ENCODE measurements around the gene CD99L2. TPM values are rescaled to one million over a fixed set of nuclear protein-coding genes. Genes with fewer than 3 reads are reported as not detected.

CD99L2 gene
- total RNA-seq, 4 donors from 2014 or later, result 56.8 to 88.6 (median 77.6) TPM

DNA sequence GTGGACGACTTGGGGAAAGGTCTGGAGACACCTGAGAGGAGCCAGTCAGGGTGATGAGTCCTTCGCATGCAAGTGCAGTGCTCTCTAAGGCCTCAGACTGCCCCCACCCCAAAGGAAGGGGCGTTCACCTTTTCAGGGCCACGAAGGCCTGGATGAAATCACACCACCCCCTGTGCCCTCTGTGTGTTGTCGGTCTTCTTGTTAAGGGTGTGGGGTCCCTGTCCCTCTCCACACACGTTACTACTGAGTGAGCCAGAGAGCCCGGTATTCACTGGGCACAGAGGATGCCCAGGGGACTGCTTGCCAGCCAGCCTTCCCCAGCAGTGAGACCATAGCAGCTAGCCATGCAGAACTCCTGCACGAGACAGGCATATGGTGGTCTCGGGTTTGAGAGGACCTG lies 133.2 kb downstream of the CD99L2 start:
- H3K4me1 ChIP-seq, result peaks cover 0 to 5% (median 0%) of the 10 kb centered on the region in 3 donors
- H3K36me3 ChIP-seq, result peaks cover 0 to 29% of the 10 kb centered on the region in 2 donors
- no peaks in the 10 kb centered on the region for H3K9me3 ChIP-seq
- ATAC-seq, result no peak
- H3K27ac ChIP-seq, result no peak overlapping the region
- 33 to 50% methylated on average over 1 to 2 of the region's 9 CpGs for WGBS, 2 donors (ENCODE audit: low coverage in 1 of 2)
- TF ChIP-seq EP300 (IDR thresholded peaks at IDR 0.05), result no peak
- TF ChIP-seq POLR2A (IDR thresholded peaks at IDR 0.05), result no peak
- TF ChIP-seq, protein P1, sequence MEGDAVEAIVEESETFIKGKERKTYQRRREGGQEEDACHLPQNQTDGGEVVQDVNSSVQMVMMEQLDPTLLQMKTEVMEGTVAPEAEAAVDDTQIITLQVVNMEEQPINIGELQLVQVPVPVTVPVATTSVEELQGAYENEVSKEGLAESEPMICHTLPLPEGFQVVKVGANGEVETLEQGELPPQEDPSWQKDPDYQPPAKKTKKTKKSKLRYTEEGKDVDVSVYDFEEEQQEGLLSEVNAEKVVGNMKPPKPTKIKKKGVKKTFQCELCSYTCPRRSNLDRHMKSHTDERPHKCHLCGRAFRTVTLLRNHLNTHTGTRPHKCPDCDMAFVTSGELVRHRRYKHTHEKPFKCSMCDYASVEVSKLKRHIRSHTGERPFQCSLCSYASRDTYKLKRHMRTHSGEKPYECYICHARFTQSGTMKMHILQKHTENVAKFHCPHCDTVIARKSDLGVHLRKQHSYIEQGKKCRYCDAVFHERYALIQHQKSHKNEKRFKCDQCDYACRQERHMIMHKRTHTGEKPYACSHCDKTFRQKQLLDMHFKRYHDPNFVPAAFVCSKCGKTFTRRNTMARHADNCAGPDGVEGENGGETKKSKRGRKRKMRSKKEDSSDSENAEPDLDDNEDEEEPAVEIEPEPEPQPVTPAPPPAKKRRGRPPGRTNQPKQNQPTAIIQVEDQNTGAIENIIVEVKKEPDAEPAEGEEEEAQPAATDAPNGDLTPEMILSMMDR (IDR thresholded peaks at IDR 0.05), result no peak
- no peak for TF ChIP-seq POLR2AphosphoS5 (IDR thresholded peaks at IDR 0.05)
- H3K4me3 ChIP-seq, result no peak overlapping the region
- no peaks in the 10 kb centered on the region for H3K27me3 ChIP-seq

DNA sequence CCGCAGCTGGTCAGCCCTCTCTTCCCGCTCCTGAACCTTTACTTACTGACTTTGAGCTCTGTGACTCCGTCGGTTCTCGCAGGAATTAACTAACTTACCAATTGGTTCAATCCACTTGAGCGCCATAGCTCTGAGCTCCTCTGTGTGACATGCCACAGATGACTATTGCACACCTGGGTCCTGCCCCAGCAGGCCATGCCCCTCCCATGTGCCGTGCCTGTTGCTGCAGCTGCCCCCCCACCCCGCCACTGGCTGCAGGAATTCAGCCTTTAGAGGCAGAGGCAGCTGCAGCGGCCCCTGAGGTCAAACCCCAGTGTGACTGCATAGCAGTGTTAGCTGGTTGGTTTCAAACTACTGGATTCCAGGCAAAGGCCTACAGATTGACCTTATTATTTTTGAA lies 134.7 kb downstream of the CD99L2 start:
- Histone ChIP-seq H3K27ac (no peak overlapping the region), H3K9me3 (no peaks in the 10 kb centered on the region), H3K4me1 (peaks cover 0 to 5% (median 0%) of the 10 kb centered on the region in 3 donors), H3K36me3 (peaks cover 0 to 26% of the 10 kb centered on the region in 2 donors), H3K4me3 (no peak overlapping the region), H3K27me3 (no peaks in the 10 kb centered on the region)
- 50% methylated on average over 2 of the region's 9 CpGs; no CpG with 5 or more reads in 1 of the 2 donors for WGBS, 2 donors (ENCODE audit: low coverage in 1 of 2)
- no peak for TF ChIP-seq POLR2A (IDR thresholded peaks at IDR 0.05)
- TF ChIP-seq EP300 (IDR thresholded peaks at IDR 0.05), result no peak
- no peak for TF ChIP-seq POLR2AphosphoS5 (IDR thresholded peaks at IDR 0.05)
- TF ChIP-seq, protein P1 (IDR thresholded peaks at IDR 0.05), result no peak
- ATAC-seq, result no peak

DNA sequence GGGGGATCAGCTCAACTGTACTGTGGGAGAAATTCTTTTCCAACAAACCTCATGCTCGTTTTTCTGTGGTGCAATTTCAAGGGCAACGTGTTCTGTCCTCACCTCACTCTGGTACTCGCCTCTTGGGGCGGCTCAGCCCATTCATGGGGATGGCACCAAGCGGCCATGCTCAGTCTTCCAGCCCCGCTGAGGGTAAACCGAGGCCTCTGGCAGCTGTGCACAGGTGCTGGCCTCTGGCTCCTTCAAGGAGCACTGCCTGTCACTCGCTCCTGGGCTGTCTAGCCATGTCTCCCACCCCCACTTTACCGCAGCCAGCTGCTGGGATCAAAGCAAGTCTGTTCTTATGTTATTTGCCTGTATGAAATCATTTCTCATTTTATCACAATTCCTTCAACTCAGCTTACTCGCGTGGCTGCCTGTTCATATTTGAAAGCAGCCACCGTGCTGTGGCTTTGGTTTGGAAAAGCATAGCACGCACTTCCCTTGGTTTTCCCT lies 135.1 kb downstream of the CD99L2 start:
- TF ChIP-seq EP300 (IDR thresholded peaks at IDR 0.05) (no peak), POLR2A (IDR thresholded peaks at IDR 0.05) (no peak), POLR2AphosphoS5 (IDR thresholded peaks at IDR 0.05) (no peak)
- TF ChIP-seq, protein P1 (IDR thresholded peaks at IDR 0.05), result no peak
- H3K27me3 ChIP-seq, result no peaks in the 10 kb centered on the region
- no peak overlapping the region for H3K4me3 ChIP-seq
- H3K36me3 ChIP-seq, result peaks cover 0 to 23% of the 10 kb centered on the region in 2 donors
- H3K4me1 ChIP-seq, result peaks cover 0 to 5% (median 0%) of the 10 kb centered on the region in 3 donors
- no peaks in the 10 kb centered on the region for H3K9me3 ChIP-seq
- ATAC-seq, result no peak
- no peak overlapping the region for H3K27ac ChIP-seq
- 45 to 50% methylated on average over 2 of the region's 13 CpGs for WGBS, 2 donors (ENCODE audit: low coverage in 1 of 2)

DNA sequence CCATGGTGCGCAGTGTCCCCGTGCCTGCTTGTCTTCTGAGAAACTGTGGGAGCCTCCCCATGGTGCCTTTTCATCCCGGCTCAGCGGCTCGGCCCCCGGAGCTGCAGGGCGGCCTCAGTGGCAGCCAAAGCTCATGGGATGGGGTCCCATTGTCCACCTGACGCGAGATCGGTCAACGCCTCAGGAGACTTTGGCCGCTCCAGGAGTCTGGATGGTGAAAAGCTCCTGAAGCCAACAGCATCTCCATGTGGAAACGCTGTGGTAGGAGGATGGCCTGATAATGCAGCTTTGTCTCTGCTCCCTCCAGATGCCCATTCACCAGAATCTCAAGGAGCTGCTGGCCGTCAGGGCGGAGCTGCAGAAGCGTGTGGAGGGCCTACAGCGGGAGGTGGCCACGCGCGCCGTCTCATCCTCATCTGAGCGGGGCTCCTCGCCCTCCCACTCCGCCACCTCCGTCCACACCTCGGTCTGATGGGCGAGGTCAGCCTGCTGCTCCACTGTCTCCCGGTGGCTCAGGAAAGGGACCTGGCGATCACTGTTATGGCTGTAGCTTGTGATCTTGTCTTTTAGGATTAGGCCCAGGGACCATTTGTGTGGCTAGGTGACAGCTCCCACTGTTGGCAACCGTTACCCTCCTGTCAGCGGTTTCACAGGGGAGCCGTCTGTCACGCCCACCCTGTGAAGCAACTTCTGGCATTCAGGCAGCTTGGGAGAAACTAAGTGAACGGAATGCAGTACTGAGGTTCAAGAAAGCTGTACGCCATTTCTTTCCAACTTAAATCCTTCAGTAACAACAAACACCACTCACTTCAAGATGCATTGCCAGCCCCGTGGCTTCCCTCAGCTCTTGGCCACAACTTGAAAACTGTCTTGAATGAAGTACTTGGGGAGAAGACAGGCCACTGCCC lies 136.0 kb downstream of the CD99L2 start:
- H3K4me1 ChIP-seq, result peaks cover 0 to 5% (median 0%) of the 10 kb centered on the region in 3 donors
- H3K27me3 ChIP-seq, result no peaks in the 10 kb centered on the region
- H3K9me3 ChIP-seq, result no peaks in the 10 kb centered on the region
- no peak overlapping the region for H3K4me3 ChIP-seq
- H3K27ac ChIP-seq, result no peak overlapping the region
- peaks cover 0 to 25% of the 10 kb centered on the region in 2 donors for H3K36me3 ChIP-seq
- TF ChIP-seq EP300 (IDR thresholded peaks at IDR 0.05) (no peak), POLR2AphosphoS5 (IDR thresholded peaks at IDR 0.05) (no peak), POLR2A (IDR thresholded peaks at IDR 0.05) (no peak)
- TF ChIP-seq, protein P1 (IDR thresholded peaks at IDR 0.05), result no peak
- no peak for ATAC-seq
- 71% methylated on average over 9 of the region's 36 CpGs; no CpG with 5 or more reads in 1 of the 2 donors for WGBS, 2 donors (ENCODE audit: low coverage in 1 of 2)

All from gastroesophageal sphincter (tissue), 4 donors.